Breast epithelium (tissue), 4 donors: Measurements from ENCODE around the gene ELK4. TPM values are rescaled to one million over a fixed set of nuclear protein-coding genes. Genes with fewer than 3 reads are reported as not detected.

Source experiments
- DNase-seq, 2 donors: peaks; one replicate each; pipeline ENCODE4 v3.0.0-alpha.2; 2019; ENCODE audit warnings: low spot score in 2 of 2
- H3K27ac ChIP-seq, 2 donors: fragments of 200-600 bp; sonication (generic) in 1 of 2; one replicate each; pipeline ENCODE4 v1.5.1; 2016 to 2019; ENCODE audit warnings: mild to moderate bottlenecking in 1 of 2
- H3K27me3 ChIP-seq, 2 donors: fragments of 200-600 bp; sonication (generic) in 1 of 2; one replicate each; pipeline versions ENCODE4 v1.5.1 to v1.6.0; 2017 to 2019; ENCODE audit warnings: control low read depth in 1 of 2, mild to moderate bottlenecking in 1 of 2
- H3K36me3 ChIP-seq: fragments of 200-600 bp; one replicate; pipeline ENCODE4 v1.5.1; 2019
- H3K4me1 ChIP-seq, 2 donors: fragments of 200-600 bp; sonication (generic); one replicate each; pipeline ENCODE4 v1.5.1; 2016 to 2019; ENCODE audit warnings: control low read depth in 1 of 2
- H3K4me3 ChIP-seq, 3 donors: fragments of 200-600 bp; sonication (generic); 1 replicate in 2 of 3; 2 replicates in 1 of 3; pipeline ENCODE4 v1.5.1; 2016 to 2019; ENCODE audit warnings: mild to moderate bottlenecking in 3 of 3, moderate library complexity in 2 of 3
- H3K9me3 ChIP-seq, 2 donors: fragments of 200-600 bp; sonication (generic) in 1 of 2; one replicate each; pipeline ENCODE4 v1.5.1; 2016 to 2019; ENCODE audit warnings: control low read depth in 1 of 2
- CTCF ChIP-seq, 3 donors: fragments of 450-650 bp; IDR thresholded peaks; one replicate each; pipeline ENCODE4 v1.5.1; 2016 to 2017; ENCODE audit warnings: antibody characterized with exemption in 3 of 3, mild to moderate bottlenecking in 3 of 3, moderate library complexity in 3 of 3
- POLR2A ChIP-seq: fragments of 450-650 bp; IDR thresholded peaks from one replicate; pipeline ENCODE4 v1.6.1; 2016; ENCODE audit warnings: antibody characterized with exemption, mild to moderate bottlenecking, moderate library complexity
- POLR2AphosphoS5 ChIP-seq, 3 donors: sonication (generic); formaldehyde crosslinking; IDR thresholded peaks; one replicate each; pipeline ENCODE4 v1.6.1; 2017; ENCODE audit warnings: antibody characterized with exemption in 3 of 3
- intact Hi-C: fragments of 100-400 bp; cut with DNase I; formaldehyde crosslinking; loops from one replicate; pipeline ENCODE4 v1.15.1; 2023; ENCODE audit warnings: low total_unique reads
- total RNA-seq, 3 donors: library from RNA; depleted of rRNA; stranded (reverse); fragments of >200 nt; gene quantifications; one replicate each; pipeline ENCODE4 v1.1.0, GENCODE V29; 2016

The ELK4 gene
- total RNA-seq, 3 donors from 2014 or later = 22.6 to 32.5 (median 26.5) TPM

GRCh38 chr1:205616563-205617293 is 15.1 kb downstream of the ELK4 start:
- Histone ChIP-seq H3K36me3 (no peaks in the 10 kb centered on the region), H3K9me3 (no peaks in the 10 kb centered on the region), H3K27me3 (no peaks in the 10 kb centered on the region)

GRCh38 chr1:205615789-205616188 is 16.0 kb downstream of the ELK4 start:
- intact Hi-C loops = no loop called here
- TF ChIP-seq POLR2A (no peak), CTCF (IDR thresholded peaks at IDR 0.05) (no peak), POLR2AphosphoS5 (IDR thresholded peaks at IDR 0.05) (no peak)
- no peak for DNase-seq
- H3K36me3 ChIP-seq = no peaks in the 10 kb centered on the region
- no peaks in the 10 kb centered on the region for H3K9me3 ChIP-seq
- H3K4me3 ChIP-seq = no peak overlapping the region
- no peaks in the 10 kb centered on the region for H3K27me3 ChIP-seq
- no peaks in the 10 kb centered on the region for H3K4me1 ChIP-seq
- peak overlapping the region in 1 of 2 donors; percentile 40 for H3K27ac ChIP-seq

More at GRCh38 chr1:205616563-205617293, 15.1 kb downstream of the ELK4 start:
- Histone ChIP-seq H3K27ac (peak overlapping the region; percentile 29 to 59), H3K4me1 (no peaks in the 10 kb centered on the region), H3K4me3 (no peak overlapping the region)
- TF ChIP-seq POLR2AphosphoS5 (IDR thresholded peaks at IDR 0.05) (no peak), POLR2A (no peak), CTCF (IDR thresholded peaks at IDR 0.05) (no peak)
- DNase-seq = no peak
- intact Hi-C loops = no loop called here

GRCh38 chr1:205613854-205614412 is 17.9 kb downstream of the ELK4 start:
- intact Hi-C loops = no loop called here
- H3K4me3 ChIP-seq = no peak overlapping the region
- no peaks in the 10 kb centered on the region for H3K27me3 ChIP-seq
- no peak for TF ChIP-seq POLR2AphosphoS5 (IDR thresholded peaks at IDR 0.05)
- TF ChIP-seq CTCF (IDR thresholded peaks at IDR 0.05) = no peak
- no peak for TF ChIP-seq POLR2A
- H3K27ac ChIP-seq = no peak overlapping the region
- H3K36me3 ChIP-seq = no peaks in the 10 kb centered on the region
- no peaks in the 10 kb centered on the region for H3K9me3 ChIP-seq
- DNase-seq = no peak
- H3K4me1 ChIP-seq = no peaks in the 10 kb centered on the region

- H3K4me3 ChIP-seq = no peak overlapping the region
- H3K27me3 ChIP-seq = no peaks in the 10 kb centered on the region
- no peak overlapping the region for H3K27ac ChIP-seq
- no peaks in the 10 kb centered on the region for H3K36me3 ChIP-seq
- intact Hi-C loops = no loop called here
- no peaks in the 10 kb centered on the region for H3K4me1 ChIP-seq
- TF ChIP-seq POLR2A (no peak), POLR2AphosphoS5 (IDR thresholded peaks at IDR 0.05) (no peak), CTCF (IDR thresholded peaks at IDR 0.05) (no peak)
- H3K9me3 ChIP-seq = no peaks in the 10 kb centered on the region
- DNase-seq = no peak
Measured at GRCh38 chr1:205612556-205612955, 19.3 kb downstream of the ELK4 start.

DNA sequence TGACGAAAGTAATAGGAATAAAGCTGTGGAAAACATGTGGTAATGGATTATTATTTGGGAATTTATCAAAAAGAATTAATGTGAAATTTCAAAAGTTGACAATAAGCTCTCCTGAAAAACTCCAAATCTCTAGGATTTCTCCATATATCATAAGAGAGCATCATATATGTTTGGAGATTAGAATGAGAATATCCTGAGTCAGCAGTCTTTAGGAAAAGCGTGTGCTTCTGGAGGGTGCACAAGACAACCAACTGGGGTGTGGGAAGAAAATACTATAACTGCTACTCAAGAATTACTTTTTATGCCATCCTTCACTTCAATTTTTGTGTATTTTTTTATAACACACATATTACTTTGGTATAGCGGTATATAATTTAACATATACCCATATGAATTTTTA is 19.7 kb downstream of the ELK4 start:
- TF ChIP-seq POLR2AphosphoS5 (IDR thresholded peaks at IDR 0.05) (no peak), POLR2A (no peak), CTCF (IDR thresholded peaks at IDR 0.05) (no peak)
- intact Hi-C loops = no loop called here
- no peak overlapping the region for H3K27ac ChIP-seq
- H3K9me3 ChIP-seq = no peaks in the 10 kb centered on the region
- no peaks in the 10 kb centered on the region for H3K27me3 ChIP-seq
- DNase-seq = no peak
- H3K36me3 ChIP-seq = no peaks in the 10 kb centered on the region
- no peaks in the 10 kb centered on the region for H3K4me1 ChIP-seq
- no peak overlapping the region for H3K4me3 ChIP-seq
